Activated CD4-positive, alpha-beta T cell treated with anti-CD3 and anti-CD28 coated beads for 24 hours (primary cell): ENCODE results near the gene PSMD2.

ENCODE experiments used
- DNase-seq, 2 donors: peaks; one replicate each; pipeline ENCODE4 v3.0.0-alpha.2; 2020; ENCODE audit warnings: low read depth in 2 of 2

The PSMD2 gene

GRCh38 chr3:184316792-184317191, 17.8 kb downstream of the PSMD2 start:
- no peak for DNase-seq

GRCh38 chr3:184317201-184317600, 18.2 kb downstream of the PSMD2 start:
- no peak for DNase-seq

- DNase-seq, result peak; percentile 23 to 35
These were observed 21.0 kb downstream of the PSMD2 start for GRCh38 chr3:184320104-184320445.

GRCh38 chr3:184321666-184322065, 22.6 kb downstream of the PSMD2 start:
- no peak for DNase-seq

- DNase-seq, result no peak
These were observed 23.9 kb downstream of the PSMD2 start for GRCh38 chr3:184322731-184323487.

GRCh38 chr3:184323696-184324095, 24.7 kb downstream of the PSMD2 start:
- DNase-seq, result no peak

- no peak for DNase-seq
These were observed 26.2 kb downstream of the PSMD2 start for GRCh38 chr3:184325269-184325668.

- DNase-seq, result peak in 1 of 2 donors; percentile 34
These were observed 26.8 kb downstream of the PSMD2 start for GRCh38 chr3:184325715-184326369.

GRCh38 chr3:184327171-184327570, 28.1 kb downstream of the PSMD2 start:
- no peak for DNase-seq

GRCh38 chr3:184328516-184328915, 29.5 kb downstream of the PSMD2 start:
- no peak for DNase-seq

- DNase-seq, result no peak
These were observed 33.5 kb downstream of the PSMD2 start for GRCh38 chr3:184332370-184333090.

GRCh38 chr3:184333190-184333589, 34.1 kb downstream of the PSMD2 start:
- no peak for DNase-seq

GRCh38 chr3:184333700-184334099, 34.7 kb downstream of the PSMD2 start:
- no peak for DNase-seq

- DNase-seq, result peak in 1 of 2 donors; percentile 18
These were observed 35.6 kb downstream of the PSMD2 start for GRCh38 chr3:184334470-184335158.

GRCh38 chr3:184335291-184335660, 36.2 kb downstream of the PSMD2 start:
- no peak for DNase-seq

- peak; percentile 82 to 84 for DNase-seq
These were observed 36.9 kb downstream of the PSMD2 start for GRCh38 chr3:184335661-184336546.

- no peak for DNase-seq
These were observed 37.7 kb downstream of the PSMD2 start for GRCh38 chr3:184336547-184337398.

- no peak for DNase-seq
These were observed 38.3 kb downstream of the PSMD2 start, which contains the start of gene FAM131A for GRCh38 chr3:184337399-184337714. Gene FAM131A (plus strand): TSS chr3:184337600. CDS start chr3:184337631, 31 bp downstream.

- DNase-seq, result no peak
These were observed 38.9 kb downstream of the PSMD2 start for GRCh38 chr3:184337981-184338380.

GRCh38 chr3:184338511-184338945, 39.5 kb downstream of the PSMD2 start:
- DNase-seq, result no peak
